ENCODE results near the gene AKIRIN1.
"Not testable (repeated sequence)": the region's sequence is repeated elsewhere in the genome, so short reads cannot be mapped to it uniquely, and the experiment has no call there.

Gene AKIRIN1, protein sequence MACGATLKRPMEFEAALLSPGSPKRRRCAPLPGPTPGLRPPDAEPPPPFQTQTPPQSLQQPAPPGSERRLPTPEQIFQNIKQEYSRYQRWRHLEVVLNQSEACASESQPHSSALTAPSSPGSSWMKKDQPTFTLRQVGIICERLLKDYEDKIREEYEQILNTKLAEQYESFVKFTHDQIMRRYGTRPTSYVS

DNA sequence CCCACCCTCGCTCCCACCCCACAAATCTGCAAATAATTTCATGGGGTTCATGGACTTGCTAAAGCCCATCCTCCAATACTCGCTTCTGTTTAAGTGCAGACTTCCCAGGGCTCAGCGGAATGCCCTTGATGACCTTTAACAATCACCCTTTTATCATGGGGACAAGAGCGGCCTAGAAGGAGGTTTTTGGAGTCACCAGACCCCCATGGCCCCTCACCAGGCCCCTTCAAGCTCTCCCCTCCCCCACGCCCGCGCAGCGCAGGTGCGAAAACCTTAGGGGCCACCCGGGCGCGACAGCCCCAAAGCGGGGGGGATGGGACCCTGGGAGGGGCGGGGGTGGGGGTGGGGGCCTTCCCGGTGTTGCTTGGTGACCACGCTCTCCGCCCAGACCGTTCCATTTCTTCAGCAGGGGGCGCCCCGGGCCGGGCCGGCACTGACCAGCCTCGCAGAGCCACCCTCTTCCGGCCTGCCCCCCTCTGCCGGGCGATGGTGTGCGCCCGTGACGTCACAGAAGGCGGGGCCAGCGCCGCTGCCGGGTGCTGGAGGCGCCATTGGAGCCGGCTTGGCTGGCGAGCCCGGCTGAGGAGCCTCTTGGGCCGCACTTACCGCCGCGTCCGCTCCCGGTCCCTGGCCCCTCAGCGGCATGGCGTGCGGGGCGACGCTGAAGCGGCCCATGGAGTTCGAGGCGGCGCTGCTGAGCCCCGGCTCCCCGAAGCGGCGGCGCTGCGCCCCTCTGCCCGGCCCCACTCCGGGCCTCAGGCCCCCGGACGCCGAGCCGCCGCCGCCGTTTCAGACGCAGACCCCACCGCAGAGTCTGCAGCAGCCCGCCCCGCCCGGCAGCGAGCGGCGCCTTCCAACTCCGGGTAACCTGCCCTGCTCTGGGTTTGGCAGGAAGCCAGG is at the start of gene AKIRIN1:
AKIRIN1 (plus strand) TSS at position 539 of the 900 bp plus-strand sequence; CDS start at position 644, 105 bp downstream.
- DNase-seq = peak; percentile 100

DNA sequence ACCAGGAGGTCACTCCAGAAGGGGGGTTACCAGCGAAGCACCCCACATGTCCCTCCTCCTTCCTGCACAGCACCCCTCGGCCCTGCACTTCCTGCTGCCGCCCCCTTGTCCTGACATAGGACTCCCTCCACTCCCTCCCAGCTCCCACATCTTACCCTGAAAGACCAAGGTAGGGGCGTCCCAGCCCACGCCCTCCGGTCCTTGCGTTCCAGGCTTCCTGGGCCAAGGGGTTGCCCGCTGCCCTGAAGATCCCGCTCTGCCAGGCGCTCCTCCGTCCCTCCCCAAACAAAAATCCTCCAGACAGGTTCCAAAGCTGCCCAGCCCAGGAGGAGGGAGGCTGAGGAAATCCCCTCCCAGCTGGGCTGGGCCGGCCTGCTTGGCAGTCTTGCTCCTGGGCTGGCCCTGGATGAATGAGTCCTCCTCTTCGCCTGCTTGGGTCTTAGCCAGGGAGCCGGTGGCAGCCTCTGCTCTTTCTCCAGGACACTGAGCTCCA is 49.5 kb upstream of the AKIRIN1 start, which contains the start of gene RHBDL2:
RHBDL2 (minus strand) TSS at position 304 of the 493 bp plus-strand sequence. CDS start 22,618 bp downstream, outside the sequence.
- no peak for DNase-seq

DNA sequence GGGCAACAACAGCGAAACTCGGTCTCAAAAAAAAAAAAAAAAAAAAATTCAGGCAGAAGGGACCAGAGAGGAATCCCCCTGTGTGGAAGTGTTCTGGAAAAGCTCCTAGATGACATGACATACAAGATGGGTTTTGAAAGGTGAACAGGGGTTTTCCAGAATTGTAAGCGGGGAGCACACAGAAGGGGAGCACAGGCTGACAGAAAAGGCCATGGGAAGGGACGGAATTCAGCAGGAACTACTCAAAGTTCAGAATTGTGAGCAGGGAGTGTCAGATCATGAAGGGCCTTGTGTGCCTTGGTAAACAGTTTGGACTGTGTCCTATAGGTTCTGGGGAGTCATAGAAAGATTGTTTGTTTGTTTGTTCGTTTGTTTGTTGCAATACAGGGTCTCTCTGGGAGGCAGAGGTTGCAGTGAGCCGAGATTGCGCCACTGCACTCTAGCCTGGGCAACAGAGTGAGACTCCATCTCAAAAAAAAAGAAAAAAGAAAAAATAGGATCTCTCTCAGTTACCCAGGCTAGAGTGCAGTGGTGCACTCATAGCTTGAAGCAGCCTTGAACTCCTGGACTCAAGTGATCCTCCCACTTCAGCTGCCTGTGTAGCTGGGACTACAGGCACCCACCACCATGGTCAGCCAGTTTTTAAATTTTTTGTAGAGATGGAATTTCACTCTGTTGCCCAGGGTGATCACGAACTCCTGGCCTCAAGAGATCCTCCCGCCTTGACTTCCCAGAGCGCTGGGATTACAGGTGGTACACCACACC is 48.2 kb upstream of the AKIRIN1 start:
- no peak for DNase-seq

DNA sequence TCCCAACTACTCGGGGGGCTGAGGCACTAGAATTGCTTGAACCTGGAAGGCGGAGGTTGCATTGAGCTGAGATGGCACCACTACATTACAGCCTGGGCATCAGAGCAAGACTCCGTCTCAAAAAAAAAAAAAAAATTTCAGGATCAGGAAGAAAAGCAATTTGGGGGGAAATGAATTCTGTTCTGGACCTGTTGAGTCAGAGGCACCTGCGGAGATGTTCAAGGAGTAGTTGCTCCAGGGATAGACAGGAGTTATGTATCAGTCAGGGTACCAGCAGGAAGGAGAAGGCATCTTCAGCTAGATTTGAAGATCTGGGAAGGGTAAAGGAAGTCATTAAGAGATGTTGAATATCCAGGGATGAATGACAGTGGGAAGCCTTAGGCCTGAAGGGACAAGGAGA is 46.5 kb upstream of the AKIRIN1 start:
- DNase-seq = no peak

DNA sequence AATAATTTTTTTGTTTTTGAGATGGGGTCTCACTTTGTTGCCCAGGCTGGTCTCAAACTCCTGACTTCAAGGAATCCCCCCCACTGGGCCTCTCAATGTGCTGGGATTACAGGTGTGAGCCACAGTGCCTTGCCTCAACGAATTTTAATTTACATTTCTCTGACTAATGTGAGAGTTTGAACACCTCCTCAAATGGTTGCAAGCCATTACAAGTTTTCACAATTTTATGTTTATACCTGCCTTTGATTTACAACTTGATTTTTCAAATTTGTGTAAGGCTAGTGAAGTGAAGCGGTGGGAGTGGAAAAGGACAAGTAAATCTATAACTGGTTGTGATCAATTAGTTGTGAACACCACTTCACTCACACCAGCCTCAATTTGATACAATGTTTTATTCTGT is 40.5 kb upstream of the AKIRIN1 start:
- no peak for DNase-seq

DNA sequence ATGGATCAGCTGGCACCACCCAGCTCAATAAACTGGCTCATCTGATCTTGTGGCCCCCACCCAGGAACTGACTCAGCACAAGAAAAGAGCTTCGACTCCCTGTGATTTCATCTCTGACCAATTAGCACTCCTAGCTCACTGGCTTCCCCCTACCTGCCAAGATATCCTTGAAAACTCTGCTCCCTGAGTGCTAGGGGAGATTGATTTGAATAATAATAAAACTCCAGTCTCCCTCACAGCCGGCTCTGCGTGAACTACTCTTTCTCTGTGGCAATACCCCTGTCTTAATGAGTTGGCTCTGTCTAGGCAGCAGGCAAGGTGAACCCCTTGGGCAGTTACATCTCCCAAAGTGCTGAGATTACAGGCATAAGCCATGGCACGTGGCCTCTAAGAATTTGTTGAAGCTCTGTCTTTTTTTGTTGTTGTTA is 37.6 kb upstream of the AKIRIN1 start:
- DNase-seq = no peak

DNA sequence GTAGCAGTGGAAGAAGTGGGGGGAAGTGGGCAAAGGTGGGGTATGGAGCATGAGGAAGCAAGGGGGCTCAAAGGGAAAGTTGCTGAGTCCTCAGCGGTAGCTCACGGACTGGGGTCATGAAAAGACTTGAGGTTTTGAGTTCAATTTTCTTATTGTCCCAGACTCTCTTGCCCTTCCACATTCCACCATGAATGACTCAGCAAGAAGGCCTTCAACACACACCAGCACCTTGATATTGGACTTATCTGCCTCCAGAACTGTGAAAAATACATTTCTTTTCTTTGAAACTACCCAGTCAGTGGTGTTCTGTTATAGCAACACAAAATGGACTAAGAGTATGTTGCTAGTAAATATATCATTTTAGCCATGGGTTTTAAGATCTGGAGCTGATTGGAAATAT is 32.1 kb upstream of the AKIRIN1 start:
- no peak for DNase-seq

DNA sequence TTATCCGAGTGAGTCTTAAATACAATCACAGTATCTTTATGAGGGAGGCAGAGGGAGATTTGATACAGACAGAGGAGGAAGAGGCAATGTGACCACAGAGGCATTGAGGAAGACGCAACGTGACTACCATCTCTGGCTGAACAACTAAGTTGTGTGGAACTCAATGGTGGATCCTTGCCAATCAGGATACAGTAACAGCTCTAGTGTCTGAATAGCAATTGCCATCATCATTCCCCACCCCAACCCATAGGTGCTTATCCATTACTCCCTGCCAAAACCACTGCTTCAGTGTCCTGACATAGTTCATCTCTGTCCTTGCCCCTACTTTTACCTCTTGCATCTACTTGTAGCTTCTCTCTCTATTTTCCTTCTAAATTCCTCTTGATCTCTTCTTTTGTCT is 29.0 kb upstream of the AKIRIN1 start:
- no peak for DNase-seq

DNA sequence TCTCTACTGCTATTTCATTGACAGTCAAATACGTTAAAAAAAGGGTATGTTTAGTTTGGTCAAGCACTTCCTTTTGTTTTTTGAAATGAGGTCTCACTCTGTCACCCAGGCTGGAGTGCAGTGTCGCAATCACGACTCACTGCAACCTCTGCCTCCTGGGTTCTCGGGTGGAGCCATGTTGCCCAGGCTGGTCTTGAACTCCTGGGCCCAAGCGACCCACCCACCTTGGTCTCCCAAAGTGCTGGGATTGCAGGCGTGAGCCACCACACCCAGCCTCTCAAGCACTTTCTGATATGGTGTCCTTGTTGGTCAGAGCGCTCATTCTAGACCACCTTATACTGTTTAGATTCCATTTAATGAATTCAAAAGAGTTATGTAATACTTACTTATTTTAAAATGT is 28.5 kb upstream of the AKIRIN1 start:
- no peak for DNase-seq

DNA sequence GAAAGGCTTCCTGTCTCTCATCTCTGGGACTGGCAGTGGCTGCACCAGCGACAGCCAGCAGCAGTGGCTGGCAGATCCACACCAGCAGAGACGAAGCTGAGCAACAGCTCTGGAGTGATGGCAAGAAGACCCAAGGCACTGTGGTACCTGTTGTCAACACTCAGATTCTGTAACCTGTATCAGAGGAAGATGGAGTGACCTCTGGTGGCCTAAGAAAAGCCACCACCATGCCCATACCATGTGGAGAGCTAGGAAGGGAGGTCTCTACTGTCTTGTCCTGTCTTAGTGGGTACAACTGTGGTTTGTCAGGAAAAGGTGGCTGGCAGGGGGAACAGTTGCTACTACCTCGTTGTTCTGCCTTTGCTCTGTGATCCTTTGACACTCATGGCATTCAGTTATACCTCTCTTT is 26.9 kb upstream of the AKIRIN1 start:
- no peak for DNase-seq

DNA sequence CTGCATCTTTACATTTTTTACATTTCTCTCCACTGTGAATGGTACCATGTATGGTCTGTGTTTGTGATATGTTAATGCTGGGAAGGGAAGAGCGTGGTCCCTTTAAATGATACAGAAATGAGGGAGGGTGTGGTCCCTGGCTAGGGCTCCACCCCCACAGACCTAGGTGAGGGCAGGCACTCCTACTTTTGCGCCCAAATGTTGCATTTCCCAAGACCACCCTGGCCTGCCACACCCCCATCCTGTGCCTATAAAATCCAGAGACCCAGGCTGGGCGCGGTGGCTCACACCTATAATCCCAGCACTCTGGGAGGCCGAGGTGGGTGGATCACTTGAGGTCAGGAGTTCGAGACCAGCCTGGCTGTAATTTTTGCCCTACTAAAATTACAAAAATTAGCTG is 17.9 kb upstream of the AKIRIN1 start:
- not testable (repeated sequence) for DNase-seq

DNA sequence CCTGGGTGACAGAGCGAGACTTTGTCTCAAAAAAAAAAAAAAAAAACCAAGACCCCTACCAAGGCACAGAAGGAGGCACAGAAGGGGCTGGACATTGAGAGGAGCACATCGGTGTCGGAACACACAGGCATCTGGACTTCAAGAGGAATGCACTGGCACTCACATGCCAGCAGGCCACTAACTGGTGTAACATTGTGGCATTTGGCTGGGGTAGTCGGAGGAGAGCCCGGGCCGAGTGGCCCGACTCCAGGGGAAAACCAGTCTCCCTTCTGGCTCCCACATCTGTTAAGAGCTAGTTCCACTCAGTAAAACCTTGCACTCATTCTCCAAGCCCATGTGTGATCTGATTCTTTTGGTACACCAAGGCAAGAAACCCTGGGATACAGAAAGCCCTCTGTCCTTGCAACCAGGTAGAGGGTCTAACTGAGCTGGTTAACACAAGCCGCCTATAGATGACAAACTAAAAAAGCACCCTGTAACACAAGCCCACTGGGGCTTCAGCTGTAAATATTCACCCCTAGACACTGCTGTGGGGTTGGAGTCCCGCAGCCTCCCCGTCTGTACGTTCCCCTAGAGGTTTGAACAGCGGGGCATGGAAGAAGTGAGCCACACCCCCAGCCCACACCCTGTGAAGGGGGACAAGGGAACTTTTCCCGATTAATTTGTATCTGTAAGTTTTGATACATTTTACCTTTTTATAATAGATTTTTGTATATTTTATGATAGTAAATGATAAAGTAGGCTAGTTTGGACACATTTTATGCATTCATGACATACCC is 17.2 kb upstream of the AKIRIN1 start:
- peak; percentile 100 for DNase-seq

DNA sequence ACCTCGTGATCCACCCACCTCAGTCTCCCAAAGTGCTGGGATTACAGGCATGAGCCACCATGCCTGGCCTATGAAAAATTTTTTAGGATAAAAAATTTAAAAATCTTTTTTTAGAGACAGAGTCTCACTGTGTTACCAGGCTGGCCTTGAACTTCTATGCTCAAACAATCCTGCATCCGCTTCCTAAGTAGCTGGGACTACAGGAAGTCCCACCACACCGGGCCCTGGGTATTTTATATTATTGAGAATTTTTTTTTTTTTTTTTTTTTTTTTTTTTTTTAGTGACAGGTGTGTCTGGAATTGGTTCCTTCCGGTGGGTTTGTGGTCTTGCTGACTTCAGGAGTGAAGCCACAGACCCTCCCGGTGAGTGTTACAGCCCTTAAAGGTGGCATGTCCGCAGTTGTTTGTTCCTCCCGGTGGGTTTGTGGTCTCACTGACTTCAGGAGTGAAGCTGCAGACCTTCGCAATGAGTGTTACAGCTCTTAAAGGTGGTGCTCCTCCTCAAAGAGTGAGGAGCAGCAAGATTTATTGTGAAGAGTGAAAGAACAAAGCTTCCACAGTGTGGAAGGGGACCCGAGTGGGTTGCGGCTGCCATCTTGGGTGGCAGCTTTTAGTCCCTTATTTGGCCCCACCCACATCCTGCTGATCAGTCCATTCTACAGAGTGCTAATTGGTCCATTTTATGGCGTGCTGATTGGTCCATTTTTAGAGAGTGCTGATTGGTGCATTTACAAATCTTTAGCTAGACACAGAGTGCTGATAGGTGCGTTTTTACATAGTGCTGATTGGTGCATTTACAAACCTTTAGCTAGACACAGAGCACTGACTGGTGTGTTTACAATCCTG is 13.5 kb upstream of the AKIRIN1 start:
- not testable (repeated sequence) for DNase-seq

DNA sequence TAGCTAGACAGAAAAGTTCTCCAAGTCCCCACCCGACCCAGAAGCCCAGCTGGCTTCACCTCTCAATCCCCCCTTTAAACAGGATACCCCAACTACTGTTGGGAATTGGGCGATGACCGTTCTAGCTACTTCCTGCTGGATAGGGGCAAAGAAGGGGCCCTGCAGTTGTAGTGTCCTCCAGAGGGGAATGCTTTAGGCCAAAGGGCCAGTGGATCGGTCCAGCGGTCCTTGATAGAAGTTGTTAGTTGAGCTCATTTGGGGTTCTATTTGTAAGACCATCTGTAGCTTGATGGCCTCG is 12.9 kb upstream of the AKIRIN1 start:
- not testable (repeated sequence) for DNase-seq

DNA sequence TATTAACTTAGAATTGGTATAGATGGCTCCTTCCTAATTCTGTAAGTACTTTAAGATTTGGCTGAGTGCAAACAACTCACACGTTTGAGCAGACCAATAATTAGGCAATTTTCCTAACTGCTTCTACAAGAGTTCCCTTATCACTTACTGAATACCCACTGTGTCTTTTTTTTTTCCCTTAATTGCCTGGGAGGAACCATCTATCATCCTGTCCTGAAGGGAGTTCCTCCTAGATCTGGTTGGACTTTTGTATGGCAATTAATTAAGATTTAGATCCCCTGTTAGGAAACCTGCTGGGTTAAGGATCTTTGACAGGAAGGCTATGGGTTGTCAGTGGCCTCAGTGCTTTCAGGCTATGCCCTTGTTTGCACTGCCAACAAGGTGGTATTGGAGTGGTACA is 11.7 kb upstream of the AKIRIN1 start:
- DNase-seq = not testable (repeated sequence)

DNA sequence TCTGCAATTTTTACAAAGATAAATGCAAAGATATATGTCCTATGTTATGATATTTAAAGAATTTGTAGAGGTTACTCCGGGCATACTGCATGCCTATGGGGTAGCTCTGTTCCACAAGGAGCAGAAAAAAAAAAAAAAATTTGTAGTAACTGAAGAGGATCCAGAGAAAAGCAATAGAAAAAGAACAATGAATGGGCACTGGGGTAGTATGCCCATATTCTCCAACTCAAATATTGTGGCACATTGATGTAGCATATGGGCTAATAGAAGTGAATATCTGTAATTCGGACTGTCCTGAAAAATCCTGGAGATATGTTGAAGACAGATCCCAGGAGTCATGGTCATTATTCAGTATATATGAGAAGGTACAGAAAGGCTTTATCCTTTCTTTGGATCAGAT is 1.1 kb upstream of the AKIRIN1 start:
- DNase-seq = no peak

DNA sequence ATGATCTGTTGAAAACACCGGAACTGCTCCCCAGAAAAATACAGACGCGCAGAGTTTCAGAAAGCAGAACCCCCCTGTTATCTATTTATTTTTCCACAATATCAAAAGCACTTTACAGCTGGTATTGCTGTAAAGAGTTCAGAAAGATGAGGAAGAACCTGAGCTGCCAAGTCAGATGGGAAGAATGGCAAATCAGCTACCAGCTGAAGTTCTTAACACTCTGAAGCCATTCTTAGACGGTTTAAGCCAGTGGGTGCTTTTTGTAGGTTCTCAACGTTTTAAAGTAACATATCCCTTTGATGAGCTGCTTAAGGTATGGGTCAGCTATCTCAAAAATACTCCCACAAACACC is 714 bp upstream of the AKIRIN1 start:
- DNase-seq = peak; percentile 100

DNA sequence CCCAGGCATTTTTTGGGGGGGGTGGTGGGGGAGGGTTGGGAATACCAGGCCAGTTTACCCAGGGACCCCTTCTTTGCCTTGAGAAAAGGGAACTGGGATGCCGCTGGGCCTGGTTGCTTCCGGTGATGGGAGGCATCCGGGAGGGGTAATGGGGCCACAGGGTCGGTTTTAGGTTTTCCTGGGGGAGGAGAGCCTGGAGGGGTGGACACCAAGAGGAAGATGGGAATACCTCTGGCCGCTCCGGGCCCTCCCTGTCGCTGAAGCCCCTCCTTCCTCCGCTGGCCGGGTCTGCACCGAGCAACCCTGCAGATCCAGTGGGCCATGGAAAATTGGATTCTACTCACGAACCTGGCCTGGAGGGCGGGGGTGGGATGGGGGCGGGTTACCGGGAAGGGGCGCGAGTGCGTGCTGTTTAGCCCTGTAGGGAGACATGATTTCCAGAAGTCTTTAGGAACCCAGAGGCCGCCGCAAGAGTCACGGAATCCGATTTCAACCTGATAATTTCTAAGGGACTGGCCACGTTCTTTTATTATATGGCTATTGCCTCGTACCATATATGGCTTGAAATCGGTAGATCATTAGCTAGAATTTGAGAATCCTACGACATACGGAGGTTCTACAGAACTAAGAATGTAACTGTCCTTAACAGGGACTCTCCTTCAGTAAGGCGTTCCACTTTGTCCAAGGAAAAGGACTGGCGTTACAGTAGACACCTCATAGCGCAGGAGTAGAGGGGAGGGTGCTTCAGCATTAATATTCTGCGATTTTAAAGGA is 749 bp downstream of the AKIRIN1 start:
- DNase-seq = peak; percentile 98

DNA sequence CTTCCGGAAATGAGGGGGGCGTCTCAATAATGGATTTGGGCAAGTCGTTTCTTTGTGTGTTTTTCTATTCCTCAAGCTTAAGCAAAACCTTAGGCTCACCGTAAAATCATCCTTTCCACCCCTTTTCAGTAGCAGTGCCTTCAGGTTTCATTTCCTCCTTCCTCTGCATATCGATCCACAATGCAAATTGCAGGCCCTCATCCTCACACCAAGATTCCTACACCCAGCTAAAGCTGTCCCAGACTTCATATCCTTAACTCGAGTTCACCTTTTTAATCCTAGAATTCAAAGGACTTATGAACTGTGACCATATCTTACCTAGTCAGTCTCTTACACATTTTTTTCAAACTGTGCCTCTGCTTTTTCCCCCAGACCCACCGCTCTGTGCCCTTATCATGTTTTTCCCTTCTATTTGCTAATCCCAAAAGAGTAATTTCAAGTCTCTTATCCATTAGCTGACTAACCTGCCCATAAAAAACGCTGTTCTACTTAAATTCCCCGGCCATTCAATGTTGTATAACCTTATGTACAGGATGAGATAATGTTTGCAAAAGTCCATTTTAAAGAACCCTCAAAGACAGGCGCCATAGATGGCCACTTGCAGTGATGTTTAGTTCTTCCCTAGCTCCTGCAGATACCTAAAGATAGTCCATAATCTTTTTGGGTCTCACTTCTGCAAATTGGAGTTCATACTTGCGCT is 1.5 kb downstream of the AKIRIN1 start:
- DNase-seq = no peak

DNA sequence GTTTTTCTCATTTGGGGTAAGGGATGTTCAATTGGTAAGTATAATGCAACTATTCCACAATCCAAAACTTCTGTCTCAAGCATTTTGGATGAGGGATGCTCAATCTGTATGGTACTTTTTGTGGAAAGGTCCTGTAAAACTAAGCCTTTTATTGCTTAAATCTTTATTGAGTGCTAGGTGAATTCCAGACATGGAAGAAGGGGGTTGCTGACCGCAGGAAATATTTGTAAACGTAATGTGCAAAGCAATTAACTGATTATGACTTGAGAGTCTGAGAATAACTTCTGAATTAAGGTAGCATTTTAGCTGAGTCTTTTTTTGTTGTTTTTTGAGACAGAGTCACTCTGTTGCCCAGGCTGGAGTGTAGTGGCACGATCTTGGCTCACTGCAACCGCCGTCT is 3.1 kb downstream of the AKIRIN1 start:
- no peak for DNase-seq
